ENCODE measurements around the gene TEAD3. TPM values are rescaled to one million over a fixed set of nuclear protein-coding genes. Genes with fewer than 3 reads are reported as not detected.

The TEAD3 gene
- total RNA-seq, 1 experiment from 2014 or later = not detected

- H3K4me3 ChIP-seq (ENCODE audit: low read length) = peak overlapping the region; percentile 78
- peaks cover 13% of the 10 kb centered on the region for H3K79me2 ChIP-seq (ENCODE audit: low read length)
- no peaks in the 10 kb centered on the region for H3K9me3 ChIP-seq (ENCODE audit: low read length)
- peaks cover 37% of the 10 kb centered on the region for H3K4me1 ChIP-seq (ENCODE audit: low read length)
- H3K9me2 ChIP-seq (replicated peaks; ENCODE audit: insufficient read depth, low read length) = no peaks in the 10 kb centered on the region
- H4K20me1 ChIP-seq (ENCODE audit: insufficient read depth, low read depth, low read length) = no peaks in the 10 kb centered on the region; the same call in 1 of the 2 replicates
- H3K4me2 ChIP-seq (ENCODE audit: low read depth, low read length, poor library complexity, severe bottlenecking) = peak overlapping the region; percentile 84
- no peak overlapping the region for H3K27ac ChIP-seq (ENCODE audit: low read length)
- H3K9ac ChIP-seq (ENCODE audit: low read length) = peak overlapping the region; percentile 78
- H3K36me3 ChIP-seq (ENCODE audit: insufficient read depth, low read length) = no peaks in the 10 kb centered on the region
- peak overlapping the region; percentile 3; the same call in 1 of the 2 replicates for H2AFZ ChIP-seq (ENCODE audit: low read length)
- no peak for DNase-seq
- H3K27me3 ChIP-seq (ENCODE audit: low read length) = no peaks in the 10 kb centered on the region
These were observed 43.6 kb downstream of the TEAD3 start for GRCh38 chr6:35453236-35453635.

- H3K4me1 ChIP-seq (ENCODE audit: low read length) = peaks cover 33% of the 10 kb centered on the region
- H3K9ac ChIP-seq (ENCODE audit: low read length) = peak within 1 kb of the TSS; percentile 78
- no peaks in the 10 kb centered on the region for H3K27me3 ChIP-seq (ENCODE audit: low read length)
- no peaks in the 10 kb centered on the region for H3K9me3 ChIP-seq (ENCODE audit: low read length)
- no peaks in the 10 kb centered on the region for H3K9me2 ChIP-seq (replicated peaks; ENCODE audit: insufficient read depth, low read length)
- peak within 1 kb of the TSS; percentile 78 for H3K4me3 ChIP-seq (ENCODE audit: low read length)
- DNase-seq = peak; percentile 96
- H2AFZ ChIP-seq (ENCODE audit: low read length) = peak within 1 kb of the TSS; percentile 51; the same call in 1 of the 2 replicates
- peak within 1 kb of the TSS; percentile 84 for H3K4me2 ChIP-seq (ENCODE audit: low read depth, low read length, poor library complexity, severe bottlenecking)
- no peaks in the 10 kb centered on the region for H4K20me1 ChIP-seq (ENCODE audit: insufficient read depth, low read depth, low read length)
- 0 out of 2 replicates have a peak within 1 kb of the TSS, but pooled peaks have one; percentile 23 for H3K27ac ChIP-seq (ENCODE audit: low read length)
- no peaks in the 10 kb centered on the region for H3K36me3 ChIP-seq (ENCODE audit: insufficient read depth, low read length)
- peaks cover 13% of the 10 kb centered on the region for H3K79me2 ChIP-seq (ENCODE audit: low read length)
These were observed 44.4 kb downstream of the TEAD3 start, which contains the start of gene FANCE for GRCh38 chr6:35452183-35453090. TSS of gene FANCE (plus strand) at chr6:35452338. CDS start at chr6:35452546, 208 bp downstream.

- no peaks in the 10 kb centered on the region for H3K9me2 ChIP-seq (replicated peaks; ENCODE audit: insufficient read depth, low read length)
- H3K36me3 ChIP-seq (ENCODE audit: insufficient read depth, low read length) = no peaks in the 10 kb centered on the region
- peaks cover 13% of the 10 kb centered on the region for H3K79me2 ChIP-seq (ENCODE audit: low read length)
- H3K9ac ChIP-seq (ENCODE audit: low read length) = peak overlapping the region; percentile 42
- no peaks in the 10 kb centered on the region for H4K20me1 ChIP-seq (ENCODE audit: insufficient read depth, low read depth, low read length)
- H3K4me1 ChIP-seq (ENCODE audit: low read length) = peaks cover 30% of the 10 kb centered on the region
- no peak overlapping the region for H3K27ac ChIP-seq (ENCODE audit: low read length)
- H3K4me2 ChIP-seq (ENCODE audit: low read depth, low read length, poor library complexity, severe bottlenecking) = peak overlapping the region; percentile 84
- no peaks in the 10 kb centered on the region for H3K9me3 ChIP-seq (ENCODE audit: low read length)
- H3K27me3 ChIP-seq (ENCODE audit: low read length) = no peaks in the 10 kb centered on the region
- 0 out of 2 replicates have a peak overlapping the region, but pooled peaks have one; percentile 33 for H2AFZ ChIP-seq (ENCODE audit: low read length)
- DNase-seq = no peak
- H3K4me3 ChIP-seq (ENCODE audit: low read length) = peak overlapping the region; percentile 78
These were observed 45.3 kb downstream of the TEAD3 start for GRCh38 chr6:35451354-35452182.

GRCh38 chr6:35449287-35449881, 47.5 kb downstream of the TEAD3 start:
- no peak overlapping the region for H3K9ac ChIP-seq (ENCODE audit: low read length)
- peaks cover 25% of the 10 kb centered on the region for H3K4me1 ChIP-seq (ENCODE audit: low read length)
- peaks cover 13% of the 10 kb centered on the region for H3K79me2 ChIP-seq (ENCODE audit: low read length)
- H2AFZ ChIP-seq (ENCODE audit: low read length) = no peak overlapping the region
- H3K4me3 ChIP-seq (ENCODE audit: low read length) = no peak overlapping the region
- H3K9me2 ChIP-seq (replicated peaks; ENCODE audit: insufficient read depth, low read length) = no peaks in the 10 kb centered on the region
- no peaks in the 10 kb centered on the region for H4K20me1 ChIP-seq (ENCODE audit: insufficient read depth, low read depth, low read length)
- H3K9me3 ChIP-seq (ENCODE audit: low read length) = no peaks in the 10 kb centered on the region
- no peaks in the 10 kb centered on the region for H3K36me3 ChIP-seq (ENCODE audit: insufficient read depth, low read length)
- H3K4me2 ChIP-seq (ENCODE audit: low read depth, low read length, poor library complexity, severe bottlenecking) = no peak overlapping the region
- H3K27ac ChIP-seq (ENCODE audit: low read length) = no peak overlapping the region
- peak; percentile 92 for DNase-seq
- no peaks in the 10 kb centered on the region for H3K27me3 ChIP-seq (ENCODE audit: low read length)

GRCh38 chr6:35448191-35448590, 48.7 kb downstream of the TEAD3 start:
- H3K9me3 ChIP-seq (ENCODE audit: low read length) = no peaks in the 10 kb centered on the region
- no peaks in the 10 kb centered on the region for H3K27me3 ChIP-seq (ENCODE audit: low read length)
- no peak overlapping the region for H2AFZ ChIP-seq (ENCODE audit: low read length)
- H3K9me2 ChIP-seq (replicated peaks; ENCODE audit: insufficient read depth, low read length) = no peaks in the 10 kb centered on the region
- no peaks in the 10 kb centered on the region for H3K36me3 ChIP-seq (ENCODE audit: insufficient read depth, low read length)
- no peak overlapping the region for H3K9ac ChIP-seq (ENCODE audit: low read length)
- peaks cover 13% of the 10 kb centered on the region for H3K4me1 ChIP-seq (ENCODE audit: low read length)
- no peaks in the 10 kb centered on the region for H4K20me1 ChIP-seq (ENCODE audit: insufficient read depth, low read depth, low read length)
- no peak for DNase-seq
- no peak overlapping the region for H3K27ac ChIP-seq (ENCODE audit: low read length)
- no peak overlapping the region for H3K4me2 ChIP-seq (ENCODE audit: low read depth, low read length, poor library complexity, severe bottlenecking)
- peaks cover 5% of the 10 kb centered on the region for H3K79me2 ChIP-seq (ENCODE audit: low read length)
- no peak overlapping the region for H3K4me3 ChIP-seq (ENCODE audit: low read length)

- Histone ChIP-seq H3K9me2 (replicated peaks; ENCODE audit: insufficient read depth, low read length) (no peaks in the 10 kb centered on the region), H3K36me3 (ENCODE audit: insufficient read depth, low read length) (no peaks in the 10 kb centered on the region), H3K4me3 (ENCODE audit: low read length) (no peak overlapping the region), H3K4me1 (ENCODE audit: low read length) (no peaks in the 10 kb centered on the region; the same call in 1 of the 2 replicates), H4K20me1 (ENCODE audit: insufficient read depth, low read depth, low read length) (no peaks in the 10 kb centered on the region), H3K27ac (ENCODE audit: low read length) (no peak overlapping the region), H3K27me3 (ENCODE audit: low read length) (no peaks in the 10 kb centered on the region), H3K4me2 (ENCODE audit: low read depth, low read length, poor library complexity, severe bottlenecking) (no peak overlapping the region), H3K9ac (ENCODE audit: low read length) (no peak overlapping the region), H3K9me3 (ENCODE audit: low read length) (no peaks in the 10 kb centered on the region), H3K79me2 (ENCODE audit: low read length) (no peaks in the 10 kb centered on the region), H2AFZ (ENCODE audit: low read length) (no peak overlapping the region)
- no peak for DNase-seq
These were observed 51.2 kb downstream of the TEAD3 start for GRCh38 chr6:35445691-35446090.

GRCh38 chr6:35443341-35444030, 53.4 kb downstream of the TEAD3 start:
- no peaks in the 10 kb centered on the region for H3K9me3 ChIP-seq (ENCODE audit: low read length)
- no peak overlapping the region for H3K9ac ChIP-seq (ENCODE audit: low read length)
- H3K27me3 ChIP-seq (ENCODE audit: low read length) = no peaks in the 10 kb centered on the region
- no peaks in the 10 kb centered on the region for H3K9me2 ChIP-seq (replicated peaks; ENCODE audit: insufficient read depth, low read length)
- no peaks in the 10 kb centered on the region for H4K20me1 ChIP-seq (ENCODE audit: insufficient read depth, low read depth, low read length)
- no peaks in the 10 kb centered on the region for H3K4me1 ChIP-seq (ENCODE audit: low read length)
- H3K4me2 ChIP-seq (ENCODE audit: low read depth, low read length, poor library complexity, severe bottlenecking) = no peak overlapping the region
- no peak overlapping the region for H3K27ac ChIP-seq (ENCODE audit: low read length)
- H3K79me2 ChIP-seq (ENCODE audit: low read length) = no peaks in the 10 kb centered on the region
- no peak for DNase-seq
- H3K36me3 ChIP-seq (ENCODE audit: insufficient read depth, low read length) = no peaks in the 10 kb centered on the region
- no peak overlapping the region for H3K4me3 ChIP-seq (ENCODE audit: low read length)
- H2AFZ ChIP-seq (ENCODE audit: low read length) = no peak overlapping the region
